PC-3 (cell line): ENCODE data around the gene SEMA3C. TPM values are rescaled to one million over a fixed set of nuclear protein-coding genes. Genes with fewer than 3 reads are reported as not detected.

Source experiments
- ATAC-seq: fragments of 200-7000 bp; cut with Tn5 transposase; 2 replicates; pipeline ENCODE4 v1.9.1; 2020; ENCODE audit warnings: mild to moderate bottlenecking, moderate library complexity
- BruUV-seq: library from RNA; stranded (reverse); fragments of 400-500 nt; replicated peaks from 2 replicates; lab custom pipeline; 2021; lab: Mats Ljungman, UMichigan
- CTCF ChIA-PET: fragments of 300-600 bp; sonication (Branson Sonifier 250); formaldehyde crosslinking; loops from one replicate; lab custom pipeline; 2022; ENCODE audit warnings: antibody characterized with exemption; lab: Charles Lee
- POLR2A ChIA-PET: fragments of 300-600 bp; sonication (Branson Sonifier 250); formaldehyde crosslinking; loops from one replicate; lab custom pipeline; 2022; ENCODE audit warnings: antibody characterized with exemption; ENCODE audit not compliant: unreplicated experiment; lab: Charles Lee
- DNase-seq: peaks from one replicate; pipeline ENCODE4 v3.0.0-alpha.2; 2015
- H2AFZ ChIP-seq: fragments of 300-600 bp; sonication (generic); 2 replicates; pipeline ENCODE4 v1.6.0; 2016; ENCODE audit warnings: antibody characterized with exemption, low read length
- H3F3A ChIP-seq: fragments of 300-600 bp; sonication (generic); one replicate; pipeline ENCODE4 v1.6.0; 2017; ENCODE audit warnings: antibody characterized with exemption, low read length, control low read depth, mild to moderate bottlenecking; ENCODE audit not compliant: unreplicated experiment
- H3K27ac ChIP-seq: fragments of 300-600 bp; sonication (generic); 2 replicates; pipeline ENCODE4 v1.5.1; 2016; ENCODE audit warnings: mild to moderate bottlenecking, low read length
- H3K27me3 ChIP-seq: fragments of 300-600 bp; sonication (generic); 2 replicates; pipeline ENCODE4 v1.6.1; 2016; ENCODE audit warnings: low read length, mixed read lengths
- H3K36me3 ChIP-seq: fragments of 300-600 bp; sonication (generic); 2 replicates; pipeline ENCODE4 v1.6.1; 2016; ENCODE audit warnings: low read depth, mixed run types, low read length, mixed read lengths
- H3K4me1 ChIP-seq: fragments of 300-600 bp; sonication (generic); 2 replicates; pipeline ENCODE4 v1.5.1; 2016; ENCODE audit warnings: low read length; ENCODE audit not compliant: insufficient read depth
- H3K4me2 ChIP-seq: fragments of 300-600 bp; sonication (generic); 2 replicates; pipeline ENCODE4 v1.6.0; 2016; ENCODE audit warnings: low read length
- H3K4me3 ChIP-seq: fragments of 300-600 bp; sonication (generic); 2 replicates; pipeline ENCODE4 v1.5.1; 2016; ENCODE audit warnings: mild to moderate bottlenecking, low read length, mixed read lengths
- H3K79me2 ChIP-seq: fragments of 300-600 bp; sonication (generic); 2 replicates; pipeline ENCODE4 v1.6.1; 2017; ENCODE audit warnings: low read length, mixed read lengths
- H3K9ac ChIP-seq: fragments of 300-600 bp; sonication (generic); 2 replicates; pipeline ENCODE4 v1.6.0; 2016; ENCODE audit warnings: mild to moderate bottlenecking, low read length
- H3K9me2 ChIP-seq: fragments of 300-600 bp; sonication (generic); replicated peaks from 2 replicates; pipeline ENCODE4 v1.6.1; 2016; ENCODE audit warnings: mixed run types, low read length, mixed read lengths
- H3K9me3 ChIP-seq: fragments of 300-600 bp; sonication (generic); 2 replicates; pipeline ENCODE4 v1.6.1; 2016; ENCODE audit warnings: low read length, mixed read lengths
- H4K20me1 ChIP-seq: fragments of 300-600 bp; sonication (generic); 2 replicates; pipeline ENCODE4 v1.6.1; 2016; ENCODE audit warnings: low read length, mixed read lengths
- EZH2 ChIP-seq: fragments of 300-600 bp; sonication (generic); IDR thresholded peaks from one replicate; pipeline ENCODE4 v1.6.1; 2017; ENCODE audit warnings: antibody characterized with exemption, mild to moderate bottlenecking, low read length; ENCODE audit not compliant: unreplicated experiment
- EZH2phosphoT487 ChIP-seq: fragments of 300-600 bp; sonication (generic); IDR thresholded peaks from 2 replicates; pipeline ENCODE4 v1.6.1; 2018; ENCODE audit warnings: mild to moderate bottlenecking, antibody characterized with exemption, low read length, borderline replicate concordance
- intact Hi-C: fragments of 100-400 bp; cut with micrococcal nuclease; formaldehyde crosslinking; loops from 2 replicates; pipeline ENCODE4 v1.9.0; 2023
- total RNA-seq: library from RNA; depleted of rRNA; stranded (reverse); fragments of >200 nt; gene quantifications from 2 replicates; pipeline ENCODE4 v1.2.3, GENCODE V29; 2014
- TF ChIP-seq, protein P1 (sequence below): fragments of 300-600 bp; sonication (generic); conservative IDR thresholded peaks from 2 replicates; pipeline ENCODE4 v1.5.1; 2017; ENCODE audit warnings: antibody characterized with exemption, low read depth, mild to moderate bottlenecking, low read length

Gene SEMA3C
- total RNA-seq, 1 experiment from 2014 or later: 28.0 TPM

GRCh38 chr7:80764132-80764531 lies 154.7 kb downstream of the SEMA3C start:
- POLR2A ChIA-PET: no interaction called here
- Histone ChIP-seq H3K9me2 (no peaks in the 10 kb centered on the region), H3K4me3 (no peak overlapping the region), H3K4me2 (no peak overlapping the region), H3K27me3 (no peaks in the 10 kb centered on the region), H2AFZ (no peak overlapping the region), H3K9me3 (no peaks in the 10 kb centered on the region), H3K79me2 (no peaks in the 10 kb centered on the region), H3K36me3 (peaks cover 8% of the 10 kb centered on the region; the same call in 1 of the 2 replicates), H3K27ac (no peak overlapping the region), H4K20me1 (no peaks in the 10 kb centered on the region), H3F3A (no peaks in the 10 kb centered on the region), H3K4me1 (peaks cover 3% of the 10 kb centered on the region; the same call in 1 of the 2 replicates), H3K9ac (no peak overlapping the region)
- TF ChIP-seq EZH2phosphoT487: no peak
- TF ChIP-seq, protein P1, sequence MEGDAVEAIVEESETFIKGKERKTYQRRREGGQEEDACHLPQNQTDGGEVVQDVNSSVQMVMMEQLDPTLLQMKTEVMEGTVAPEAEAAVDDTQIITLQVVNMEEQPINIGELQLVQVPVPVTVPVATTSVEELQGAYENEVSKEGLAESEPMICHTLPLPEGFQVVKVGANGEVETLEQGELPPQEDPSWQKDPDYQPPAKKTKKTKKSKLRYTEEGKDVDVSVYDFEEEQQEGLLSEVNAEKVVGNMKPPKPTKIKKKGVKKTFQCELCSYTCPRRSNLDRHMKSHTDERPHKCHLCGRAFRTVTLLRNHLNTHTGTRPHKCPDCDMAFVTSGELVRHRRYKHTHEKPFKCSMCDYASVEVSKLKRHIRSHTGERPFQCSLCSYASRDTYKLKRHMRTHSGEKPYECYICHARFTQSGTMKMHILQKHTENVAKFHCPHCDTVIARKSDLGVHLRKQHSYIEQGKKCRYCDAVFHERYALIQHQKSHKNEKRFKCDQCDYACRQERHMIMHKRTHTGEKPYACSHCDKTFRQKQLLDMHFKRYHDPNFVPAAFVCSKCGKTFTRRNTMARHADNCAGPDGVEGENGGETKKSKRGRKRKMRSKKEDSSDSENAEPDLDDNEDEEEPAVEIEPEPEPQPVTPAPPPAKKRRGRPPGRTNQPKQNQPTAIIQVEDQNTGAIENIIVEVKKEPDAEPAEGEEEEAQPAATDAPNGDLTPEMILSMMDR: no peak
- no peak for DNase-seq
- no peak for ATAC-seq
- intact Hi-C loops: no loop called here
- no TSS peak for BruUV-seq
- CTCF ChIA-PET: no interaction called here

GRCh38 chr7:80763704-80764103 lies 155.1 kb downstream of the SEMA3C start:
- H3K4me3 ChIP-seq: no peak overlapping the region
- no peaks in the 10 kb centered on the region for H3K9me2 ChIP-seq
- intact Hi-C loops: no loop called here
- peaks cover 8% of the 10 kb centered on the region; the same call in 1 of the 2 replicates for H3K36me3 ChIP-seq
- H3K4me1 ChIP-seq: peaks cover 3% of the 10 kb centered on the region; the same call in 1 of the 2 replicates
- no peak overlapping the region for H2AFZ ChIP-seq
- TF ChIP-seq EZH2 (no peak), EZH2phosphoT487 (no peak)
- TF ChIP-seq, protein P1: no peak
- POLR2A ChIA-PET: no interaction called here
- no peak overlapping the region for H3K4me2 ChIP-seq
- no peak for DNase-seq
- no peak overlapping the region for H3K9ac ChIP-seq
- H3K79me2 ChIP-seq: no peaks in the 10 kb centered on the region
- no peaks in the 10 kb centered on the region for H4K20me1 ChIP-seq
- no peak for ATAC-seq
- H3F3A ChIP-seq: no peaks in the 10 kb centered on the region
- no peaks in the 10 kb centered on the region for H3K27me3 ChIP-seq
- no peaks in the 10 kb centered on the region for H3K9me3 ChIP-seq
- CTCF ChIA-PET: no interaction called here
- no peak overlapping the region for H3K27ac ChIP-seq
- no TSS peak for BruUV-seq

- Histone ChIP-seq H3K9ac (no peak overlapping the region), H3K9me2 (no peaks in the 10 kb centered on the region), H3K4me1 (peaks cover 3% of the 10 kb centered on the region; the same call in 1 of the 2 replicates), H3K27ac (no peak overlapping the region), H3K9me3 (no peaks in the 10 kb centered on the region), H2AFZ (no peak overlapping the region), H3K79me2 (no peaks in the 10 kb centered on the region), H3F3A (no peaks in the 10 kb centered on the region), H3K4me2 (no peak overlapping the region), H3K27me3 (no peaks in the 10 kb centered on the region), H3K4me3 (no peak overlapping the region), H4K20me1 (no peaks in the 10 kb centered on the region), H3K36me3 (peaks cover 10% of the 10 kb centered on the region; the same call in 1 of the 2 replicates)
- no peak for DNase-seq
- no peak for ATAC-seq
- no TSS peak for BruUV-seq
- POLR2A ChIA-PET: no interaction called here
- TF ChIP-seq EZH2phosphoT487 (no peak), EZH2 (no peak)
- TF ChIP-seq, protein P1: no peak
- intact Hi-C loops: no loop called here
- CTCF ChIA-PET: no interaction called here
Observed at GRCh38 chr7:80763289-80763688, 155.6 kb downstream of the SEMA3C start.
